GM18519 (cell line): ENCODE data around the gene EMP3.
"Not testable (repeated sequence)": the region's sequence is repeated elsewhere in the genome, so short reads cannot be mapped to it uniquely, and the experiment has no call there.

Experiments
- ATAC-seq: cut with Tn5 transposase; IDR thresholded peaks from one replicate; pipeline ENCODE4 v1.9.1; 2021; ENCODE audit warnings: mild to moderate bottlenecking, moderate library complexity; ENCODE audit not compliant: unreplicated experiment, low FRiP score

The EMP3 gene

GRCh38 chr19:48315712-48316111 lies 9.6 kb upstream of the EMP3 start:
- ATAC-seq = no peak

GRCh38 chr19:48317708-48317960 lies 7.7 kb upstream of the EMP3 start:
- ATAC-seq = not testable (repeated sequence)

GRCh38 chr19:48318286-48318987 lies 6.9 kb upstream of the EMP3 start:
- no peak for ATAC-seq

- no peak for ATAC-seq
These were observed 5.5 kb upstream of the EMP3 start for GRCh38 chr19:48319647-48320541.

GRCh38 chr19:48321372-48321621 lies 4.1 kb upstream of the EMP3 start:
- ATAC-seq = peak; percentile 28

GRCh38 chr19:48321622-48322591 lies 3.4 kb upstream of the EMP3 start:
- peak; percentile 42 for ATAC-seq

- ATAC-seq = no peak
These were observed 4.0 kb downstream of the EMP3 start for GRCh38 chr19:48329167-48329891.

- no peak for ATAC-seq
These were observed 4.8 kb downstream of the EMP3 start for GRCh38 chr19:48330012-48330681.

- ATAC-seq = no peak
These were observed 7.0 kb downstream of the EMP3 start for GRCh38 chr19:48332351-48332661.

- peak; percentile 56 for ATAC-seq
These were observed 7.5 kb downstream of the EMP3 start for GRCh38 chr19:48332662-48333466.

GRCh38 chr19:48333467-48334384 lies 8.4 kb downstream of the EMP3 start:
- peak; percentile 50 for ATAC-seq

GRCh38 chr19:48338253-48338755 lies 13.0 kb downstream of the EMP3 start:
- ATAC-seq = no peak

- ATAC-seq = no peak
These were observed 13.6 kb downstream of the EMP3 start for GRCh38 chr19:48338802-48339503.

- ATAC-seq = no peak
These were observed 15.6 kb downstream of the EMP3 start for GRCh38 chr19:48340995-48341394.

- ATAC-seq = no peak
These were observed 16.4 kb downstream of the EMP3 start for GRCh38 chr19:48341515-48342413.

- ATAC-seq = no peak
These were observed 17.0 kb downstream of the EMP3 start for GRCh38 chr19:48342414-48342738.
